ENCODE results near the gene CFAP97. TPM values are rescaled to one million over a fixed set of nuclear protein-coding genes. Genes with fewer than 3 reads are reported as not detected.
"Not testable (repeated sequence)": the region's sequence is repeated elsewhere in the genome, so short reads cannot be mapped to it uniquely, and the experiment has no call there.

Gene CFAP97
- total and polyA plus RNA-seq, 5 donors, result 4.1 to 26.9 (median 18.0) TPM

GRCh38 chr4:185198189-185198588 is 5.6 kb downstream of the CFAP97 start:
- ATAC-seq; H3K9me3 ChIP-seq (ENCODE audit: control insufficient read depth, low read length); intact Hi-C loops (cut with DNase I); DNase-seq; H3K27ac ChIP-seq (ENCODE audit: low read length); H3K4me1 ChIP-seq (ENCODE audit: control insufficient read depth, insufficient read depth, low read length); H3K4me3 ChIP-seq (ENCODE audit: low read length); H3K27me3 ChIP-seq (ENCODE audit: control insufficient read depth, insufficient read depth): not testable (repeated sequence)
- 96% methylated on average over 4 of the region's 4 CpGs for WGBS

DNA sequence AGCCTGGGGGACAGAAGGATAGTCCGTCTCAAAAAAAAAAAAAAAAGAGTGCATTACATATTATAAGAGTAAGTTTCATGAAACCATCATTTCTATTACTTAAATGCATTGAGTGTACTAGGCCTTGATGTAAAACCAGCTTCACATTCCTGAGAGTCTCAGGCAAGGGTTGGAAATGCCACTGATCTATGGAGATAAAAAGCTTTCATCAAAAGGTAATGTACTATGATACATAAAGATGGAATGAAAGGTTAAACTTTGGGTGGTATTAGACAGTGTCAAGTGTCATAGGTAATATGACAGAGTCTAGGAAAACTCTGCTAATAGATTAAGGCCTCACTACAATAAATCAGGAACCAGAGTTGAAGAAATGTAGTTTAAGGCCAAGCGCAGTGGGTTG is 7.4 kb downstream of the CFAP97 start:
- peaks cover 1% of the 10 kb centered on the region for H3K4me1 ChIP-seq (ENCODE audit: control insufficient read depth, insufficient read depth, low read length)
- H3K9me3 ChIP-seq (ENCODE audit: control insufficient read depth, low read length), result no peaks in the 10 kb centered on the region
- no peak overlapping the region for H3K4me3 ChIP-seq (ENCODE audit: low read length)
- DNase-seq (no peak), ATAC-seq (no peak)
- H3K27ac ChIP-seq (ENCODE audit: low read length), result no peak overlapping the region
- intact Hi-C loops (cut with DNase I), result no loop called here
- 97% methylated on average over 2 of the region's 2 CpGs for WGBS
- H3K27me3 ChIP-seq (ENCODE audit: control insufficient read depth, insufficient read depth), result no peaks in the 10 kb centered on the region

- intact Hi-C loops (cut with DNase I), result no loop called here
- H3K9me3 ChIP-seq (ENCODE audit: control insufficient read depth, low read length), result no peaks in the 10 kb centered on the region
- H3K4me3 ChIP-seq (ENCODE audit: low read length), result no peak overlapping the region
- H3K27ac ChIP-seq (ENCODE audit: low read length), result no peak overlapping the region
- H3K4me1 ChIP-seq (ENCODE audit: control insufficient read depth, insufficient read depth, low read length), result peaks cover 1% of the 10 kb centered on the region
- ATAC-seq (no peak), DNase-seq (no peak)
- 72% methylated on average over 9 of the region's 9 CpGs for WGBS
- H3K27me3 ChIP-seq (ENCODE audit: control insufficient read depth, insufficient read depth), result no peaks in the 10 kb centered on the region
Observed at GRCh38 chr4:185194924-185195888, 8.6 kb downstream of the CFAP97 start.

- DNase-seq (no peak), ATAC-seq (no peak)
- Histone ChIP-seq H3K9me3 (ENCODE audit: control insufficient read depth, low read length) (no peaks in the 10 kb centered on the region), H3K4me1 (ENCODE audit: control insufficient read depth, insufficient read depth, low read length) (peaks cover 1% of the 10 kb centered on the region), H3K27ac (ENCODE audit: low read length) (no peak overlapping the region), H3K4me3 (ENCODE audit: low read length) (no peak overlapping the region), H3K27me3 (ENCODE audit: control insufficient read depth, insufficient read depth) (no peaks in the 10 kb centered on the region)
- WGBS, result 81% methylated on average over 1 of the region's 1 CpG
- intact Hi-C loops (cut with DNase I), result no loop called here
Observed at GRCh38 chr4:185192059-185192458, 11.7 kb downstream of the CFAP97 start.

GRCh38 chr4:185190306-185190856 is 13.4 kb downstream of the CFAP97 start:
- no peaks in the 10 kb centered on the region for H3K9me3 ChIP-seq (ENCODE audit: control insufficient read depth, low read length)
- 88% methylated on average over 6 of the region's 6 CpGs for WGBS
- no peaks in the 10 kb centered on the region for H3K27me3 ChIP-seq (ENCODE audit: control insufficient read depth, insufficient read depth)
- intact Hi-C loops (cut with DNase I), result no loop called here
- H3K27ac ChIP-seq (ENCODE audit: low read length), result no peak overlapping the region
- ATAC-seq (no peak), DNase-seq (no peak)
- peaks cover 1% of the 10 kb centered on the region for H3K4me1 ChIP-seq (ENCODE audit: control insufficient read depth, insufficient read depth, low read length)
- H3K4me3 ChIP-seq (ENCODE audit: low read length), result no peak overlapping the region

DNA sequence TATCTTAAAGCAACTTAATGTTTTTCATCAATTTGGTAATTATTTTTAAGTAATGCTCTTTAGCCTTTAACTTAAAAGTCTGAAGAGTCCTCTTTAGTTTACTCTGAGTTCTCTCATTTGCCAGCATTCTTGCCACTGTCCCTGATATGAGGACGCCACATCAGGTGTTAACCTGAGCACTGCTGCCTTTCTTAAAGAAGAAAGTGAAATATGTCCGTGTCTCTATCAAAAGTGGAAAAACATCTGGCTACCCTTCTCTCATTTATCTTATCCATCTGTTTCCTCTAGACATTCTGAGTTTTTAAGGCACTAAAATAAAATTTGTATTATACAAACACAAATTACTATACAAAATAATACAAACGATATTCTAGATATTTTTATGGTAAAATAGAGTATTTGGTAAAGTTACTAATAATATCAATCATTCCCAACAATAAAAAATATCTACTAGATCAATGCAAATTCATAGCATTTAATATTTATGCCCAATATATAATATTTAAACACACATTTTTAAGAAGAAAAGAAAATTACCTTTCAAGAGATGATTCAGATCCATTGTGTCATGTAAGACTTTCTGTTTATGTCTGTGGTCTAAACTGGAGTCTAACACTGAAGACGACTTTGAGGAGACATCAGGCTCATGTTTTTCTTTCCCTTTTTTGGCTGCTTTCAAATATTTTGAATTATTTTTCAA is 14.0 kb downstream of the CFAP97 start:
- no peaks in the 10 kb centered on the region for H3K27me3 ChIP-seq (ENCODE audit: control insufficient read depth, insufficient read depth)
- no peaks in the 10 kb centered on the region for H3K4me1 ChIP-seq (ENCODE audit: control insufficient read depth, insufficient read depth, low read length)
- 57% methylated on average over 4 of the region's 4 CpGs for WGBS
- intact Hi-C loops (cut with DNase I), result no loop called here
- H3K27ac ChIP-seq (ENCODE audit: low read length), result no peak overlapping the region
- DNase-seq (no peak), ATAC-seq (no peak)
- no peak overlapping the region for H3K4me3 ChIP-seq (ENCODE audit: low read length)
- H3K9me3 ChIP-seq (ENCODE audit: control insufficient read depth, low read length), result no peaks in the 10 kb centered on the region

DNA sequence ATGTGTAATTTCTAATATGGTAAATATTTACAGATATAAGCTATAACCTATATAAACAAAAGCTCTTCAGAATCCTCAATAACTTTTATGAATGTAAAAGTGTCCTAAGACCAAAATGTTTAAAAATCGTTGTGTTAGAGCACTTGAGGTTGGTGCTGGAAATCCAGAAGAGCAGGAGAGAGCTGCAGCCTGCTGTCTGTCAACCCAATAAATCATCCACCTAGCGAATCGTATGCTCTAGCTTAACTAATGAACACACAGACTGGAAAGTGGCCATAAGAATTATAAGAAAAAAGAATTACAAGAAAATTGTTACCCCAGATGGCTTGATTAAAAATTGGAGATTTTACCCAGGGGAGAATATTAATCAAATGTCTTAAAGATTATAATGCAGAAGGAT is 17.0 kb downstream of the CFAP97 start:
- H3K4me1 ChIP-seq (ENCODE audit: control insufficient read depth, insufficient read depth, low read length), result no peaks in the 10 kb centered on the region
- intact Hi-C loops (cut with DNase I), result no loop called here
- no peaks in the 10 kb centered on the region for H3K27me3 ChIP-seq (ENCODE audit: control insufficient read depth, insufficient read depth)
- ATAC-seq (no peak), DNase-seq (no peak)
- no peaks in the 10 kb centered on the region for H3K9me3 ChIP-seq (ENCODE audit: control insufficient read depth, low read length)
- 64% methylated on average over 3 of the region's 3 CpGs for WGBS
- H3K27ac ChIP-seq (ENCODE audit: low read length), result no peak overlapping the region
- no peak overlapping the region for H3K4me3 ChIP-seq (ENCODE audit: low read length)

GRCh38 chr4:185183622-185184281 is 20.0 kb downstream of the CFAP97 start:
- Histone ChIP-seq H3K4me1 (ENCODE audit: control insufficient read depth, insufficient read depth, low read length) (peaks cover 1% of the 10 kb centered on the region), H3K4me3 (ENCODE audit: low read length) (no peak overlapping the region), H3K27me3 (ENCODE audit: control insufficient read depth, insufficient read depth) (no peaks in the 10 kb centered on the region), H3K9me3 (ENCODE audit: control insufficient read depth, low read length) (no peaks in the 10 kb centered on the region), H3K27ac (ENCODE audit: low read length) (no peak overlapping the region)
- intact Hi-C loops (cut with DNase I), result loop anchor here in 1 of 4 donors (5.0 kb wide), 1 partner anchor 146 kb away; no protein-coding TSS in a partner anchor
- peak; percentile 66 to 78 for ATAC-seq
- peak in 2 of 3 donors; percentile 76 to 87 for DNase-seq
- WGBS, result 38% methylated on average over 6 of the region's 6 CpGs

- H3K27ac ChIP-seq (ENCODE audit: low read length), result no peak overlapping the region
- H3K27me3 ChIP-seq (ENCODE audit: control insufficient read depth, insufficient read depth), result no peaks in the 10 kb centered on the region
- peaks cover 1% of the 10 kb centered on the region for H3K4me1 ChIP-seq (ENCODE audit: control insufficient read depth, insufficient read depth, low read length)
- ATAC-seq (no peak), DNase-seq (no peak)
- intact Hi-C loops (cut with DNase I), result loop anchor here in 1 of 4 donors (5.0 kb wide), 1 partner anchor 145 kb away; no protein-coding TSS in a partner anchor
- no peaks in the 10 kb centered on the region for H3K9me3 ChIP-seq (ENCODE audit: control insufficient read depth, low read length)
- 79% methylated on average over 2 of the region's 2 CpGs for WGBS
- no peak overlapping the region for H3K4me3 ChIP-seq (ENCODE audit: low read length)
Observed at GRCh38 chr4:185182239-185182638, 21.6 kb downstream of the CFAP97 start.

DNA sequence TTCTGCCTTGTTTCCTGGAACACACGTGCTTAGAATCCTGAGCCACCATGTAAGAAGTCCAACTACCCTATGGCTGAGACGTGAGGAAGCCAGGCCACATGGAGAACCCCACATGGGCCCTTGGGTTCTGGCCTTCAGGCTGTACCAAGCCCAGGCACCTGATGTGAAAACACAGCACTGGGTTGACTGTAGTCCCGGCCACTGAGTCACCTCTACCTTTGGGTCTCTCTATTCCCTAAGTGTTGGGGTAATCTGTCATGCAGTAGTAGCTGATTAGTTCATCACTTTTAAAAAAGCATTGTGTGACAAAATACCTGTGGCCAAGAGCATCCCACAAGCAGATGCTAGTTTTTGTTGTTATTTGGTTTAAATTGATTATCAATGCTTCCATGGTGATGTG is 24.3 kb downstream of the CFAP97 start:
- no peak overlapping the region for H3K4me3 ChIP-seq (ENCODE audit: low read length)
- intact Hi-C loops (cut with DNase I), result no loop called here
- ATAC-seq (no peak), DNase-seq (no peak)
- H3K27ac ChIP-seq (ENCODE audit: low read length), result no peak overlapping the region
- no peaks in the 10 kb centered on the region for H3K27me3 ChIP-seq (ENCODE audit: control insufficient read depth, insufficient read depth)
- no peaks in the 10 kb centered on the region for H3K9me3 ChIP-seq (ENCODE audit: control insufficient read depth, low read length)
- WGBS, result 93% methylated on average over 3 of the region's 3 CpGs
- H3K4me1 ChIP-seq (ENCODE audit: control insufficient read depth, insufficient read depth, low read length), result peaks cover 3% of the 10 kb centered on the region

Measured in right cardiac atrium (tissue), 5 donors.